Measurements from ENCODE around the gene CHCT1. TPM values are rescaled to one million over a fixed set of nuclear protein-coding genes. Genes with fewer than 3 reads are reported as not detected.
A peak's percentile ranks its signal among the peaks of the same experiment; 100 is the strongest.
"Not testable (repeated sequence)": the region's sequence is repeated elsewhere in the genome, so short reads cannot be mapped to it uniquely, and the experiment has no call there.

Gene CHCT1
- total RNA-seq, 1 donor from 2014 or later = not detected

DNA sequence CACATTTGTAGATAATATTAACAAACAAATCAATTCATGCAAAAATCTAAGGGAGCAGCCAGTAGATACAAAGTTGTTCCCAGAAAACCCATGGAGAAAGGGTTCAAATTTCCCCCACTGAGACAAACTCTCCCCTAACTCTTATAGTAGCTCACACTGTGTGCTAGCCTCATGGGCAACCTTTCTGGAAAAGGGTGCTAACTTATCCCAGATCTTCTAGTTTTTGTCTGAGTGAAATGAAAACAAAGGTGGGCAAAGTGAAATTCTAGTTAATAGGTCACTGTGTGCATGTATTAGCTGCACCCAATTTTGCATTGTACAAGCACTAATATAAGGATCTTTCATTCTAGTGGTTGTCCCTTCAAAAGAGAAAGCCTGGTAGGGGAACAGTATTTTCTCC is 20.5 kb upstream of the CHCT1 start:
- no peak for ATAC-seq

DNA sequence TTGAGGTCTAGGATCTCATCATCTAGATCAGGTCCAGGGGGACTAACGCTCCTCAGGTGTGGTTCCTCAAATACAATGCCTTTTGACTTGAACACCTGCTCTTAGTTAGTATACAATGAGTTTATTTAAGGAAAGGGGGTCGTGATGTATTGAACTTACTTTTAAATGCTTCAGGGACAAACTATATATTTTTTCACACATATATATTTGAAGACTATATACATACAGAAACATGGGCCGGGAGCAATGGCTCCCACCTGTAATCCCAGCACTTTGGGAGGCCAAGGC is 18.8 kb upstream of the CHCT1 start:
- ATAC-seq = no peak

DNA sequence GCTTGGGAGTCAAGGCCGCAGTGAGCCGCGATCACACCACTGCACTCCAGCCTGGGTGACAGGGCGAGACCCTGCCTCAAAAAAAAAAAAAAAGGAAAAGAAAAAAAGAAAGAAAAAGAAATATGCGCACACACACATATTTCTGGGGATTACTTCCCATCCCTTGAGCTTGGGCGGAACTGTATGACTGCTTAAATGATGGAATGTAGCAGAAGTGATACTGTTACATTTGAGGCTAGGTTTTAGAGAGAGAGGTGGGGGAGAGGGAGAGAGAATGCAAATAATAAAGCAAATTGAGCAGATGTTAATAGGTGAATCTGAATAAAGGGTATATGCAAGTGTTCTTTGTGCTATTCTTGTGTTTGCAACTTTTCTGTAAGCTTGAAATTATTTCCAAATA is 18.3 kb upstream of the CHCT1 start:
- ATAC-seq = no peak

DNA sequence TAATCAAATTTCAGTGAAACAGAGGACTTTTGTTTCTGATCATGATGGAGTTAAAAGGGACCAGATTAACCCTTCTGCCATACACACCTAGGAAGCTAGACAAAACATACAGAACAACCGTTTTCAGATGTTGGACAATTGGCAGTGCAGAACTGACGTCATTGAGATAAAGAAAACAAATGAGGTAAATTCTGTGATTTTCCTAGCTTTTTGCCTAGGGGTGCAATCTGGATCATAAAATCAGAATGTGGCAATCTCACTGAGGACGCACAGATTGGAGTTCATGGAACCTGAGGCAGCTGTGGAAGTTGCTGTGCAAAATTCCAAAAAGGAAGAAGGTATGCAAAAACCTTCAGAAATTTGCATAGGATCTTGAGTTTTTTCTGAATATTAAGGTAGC is 15.4 kb upstream of the CHCT1 start:
- no peak for ATAC-seq

DNA sequence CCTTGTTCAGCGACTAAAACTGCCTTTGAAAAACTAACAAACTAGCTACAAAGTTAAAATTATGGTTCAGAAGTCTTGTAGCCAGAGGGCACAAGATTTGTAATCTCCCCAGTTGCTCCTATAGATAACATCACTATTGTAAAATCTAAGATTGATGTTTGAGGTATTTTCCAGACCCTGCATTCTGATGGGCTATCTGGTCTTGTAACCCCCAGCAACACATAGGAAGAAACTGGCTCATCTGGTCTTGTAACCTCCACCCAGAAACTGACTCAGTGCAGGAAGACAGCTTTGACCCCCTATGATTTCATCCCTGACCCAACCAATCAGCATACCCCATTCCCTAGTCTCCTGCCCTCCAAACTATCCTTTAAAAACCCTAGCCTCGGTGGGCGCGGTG is 12.3 kb upstream of the CHCT1 start:
- ATAC-seq = no peak

DNA sequence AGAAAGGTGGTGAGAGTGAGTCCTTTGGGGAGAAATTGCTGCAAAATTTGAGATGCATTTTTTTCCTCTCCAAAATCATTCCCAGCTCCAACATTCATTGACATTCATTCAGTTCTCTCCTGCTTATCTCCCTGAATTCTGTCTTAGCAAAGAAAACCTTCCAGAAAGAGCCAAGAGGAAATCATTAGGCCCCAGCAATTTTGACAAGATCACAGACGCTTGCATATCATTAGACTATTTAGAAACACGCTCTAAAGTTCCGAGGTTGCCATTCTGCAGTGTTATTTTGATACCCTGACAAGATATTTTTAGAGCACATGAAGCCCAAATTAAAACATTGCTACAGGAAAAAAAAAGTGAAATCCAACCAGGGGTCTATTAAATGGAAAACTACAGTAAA is 9.6 kb upstream of the CHCT1 start:
- ATAC-seq = no peak

DNA sequence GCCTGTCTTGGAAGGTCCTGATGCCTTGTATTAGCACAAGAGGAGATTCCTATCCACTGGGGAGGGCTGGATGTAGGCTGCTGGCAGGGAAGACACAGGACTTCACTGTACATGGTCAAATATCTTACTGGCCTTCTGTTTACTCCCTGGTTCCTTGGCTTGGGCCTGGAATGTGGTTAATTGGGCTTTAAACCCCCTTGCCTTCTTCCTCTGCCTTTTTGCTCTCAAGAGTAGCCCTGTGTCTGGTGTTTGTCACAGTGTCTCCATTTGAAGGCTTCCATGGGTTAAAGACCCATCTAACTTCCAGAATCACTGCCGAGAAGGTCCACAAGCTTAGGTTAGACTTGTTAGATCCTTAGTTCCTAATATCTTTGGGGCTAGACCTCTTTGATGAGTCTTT is 7.1 kb upstream of the CHCT1 start:
- no peak for ATAC-seq

DNA sequence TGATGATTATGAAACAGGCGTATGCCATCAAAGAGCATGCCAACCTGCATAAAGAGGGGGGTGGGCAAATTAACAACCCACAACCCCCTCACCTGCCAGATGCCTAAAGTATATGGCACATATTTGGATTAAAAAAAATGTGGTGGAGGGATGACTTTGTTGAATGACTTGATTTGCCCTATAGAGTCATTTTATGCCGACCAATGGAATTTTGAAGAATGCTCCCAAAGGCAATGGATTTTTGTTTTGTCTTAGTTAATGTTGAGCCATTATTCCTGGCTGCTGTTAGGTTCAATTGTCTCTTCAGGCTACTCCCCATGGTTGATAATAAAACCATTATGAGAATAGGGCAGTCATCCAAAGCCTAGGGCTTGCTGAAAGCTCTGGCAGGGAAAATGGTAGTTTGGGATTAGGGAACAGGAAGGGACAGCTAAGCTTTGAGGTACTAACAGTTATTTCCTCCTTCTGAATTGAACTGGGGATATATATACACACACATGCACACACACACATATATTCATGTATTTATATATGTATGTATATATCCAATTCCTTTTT is 5.8 kb upstream of the CHCT1 start:
- ATAC-seq = peak; percentile 45

DNA sequence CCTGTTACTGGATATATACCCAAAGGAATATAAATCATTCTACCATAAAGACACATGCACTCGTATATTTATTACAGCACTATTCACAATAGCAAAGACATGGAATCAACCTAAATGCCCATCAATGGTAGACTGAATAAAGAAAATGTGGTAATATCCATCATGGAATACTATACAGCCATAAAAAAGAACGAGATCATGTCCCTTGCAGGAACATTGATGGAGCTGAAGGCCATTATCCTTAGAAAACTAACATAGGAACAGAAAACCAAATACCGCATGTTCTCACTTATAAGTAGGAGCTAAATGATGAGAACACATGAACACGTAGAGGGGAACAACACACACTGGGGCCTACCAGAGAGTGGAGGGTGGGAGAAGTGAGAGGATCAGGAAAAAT is 3.3 kb upstream of the CHCT1 start:
- ATAC-seq = not testable (repeated sequence)

DNA sequence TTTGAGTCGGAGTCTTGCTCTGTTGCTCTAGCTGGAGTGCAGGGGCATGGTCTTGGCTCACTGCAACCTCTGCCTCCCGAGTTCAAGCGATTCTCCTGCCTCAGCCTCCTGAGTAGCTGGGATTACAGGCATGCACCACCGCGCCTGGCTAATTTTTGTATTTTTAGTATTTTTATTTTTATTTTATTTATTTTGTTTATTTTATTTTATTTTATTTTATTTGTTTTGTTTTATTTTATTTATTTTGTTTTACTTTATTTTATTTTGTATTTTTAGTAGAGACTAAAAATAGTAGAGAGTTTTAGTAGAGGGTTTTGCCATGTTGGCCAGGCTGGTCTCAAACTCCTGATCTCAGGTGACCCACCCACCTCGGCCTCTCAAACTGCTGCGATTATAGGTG is 2.4 kb upstream of the CHCT1 start:
- not testable (repeated sequence) for ATAC-seq

DNA sequence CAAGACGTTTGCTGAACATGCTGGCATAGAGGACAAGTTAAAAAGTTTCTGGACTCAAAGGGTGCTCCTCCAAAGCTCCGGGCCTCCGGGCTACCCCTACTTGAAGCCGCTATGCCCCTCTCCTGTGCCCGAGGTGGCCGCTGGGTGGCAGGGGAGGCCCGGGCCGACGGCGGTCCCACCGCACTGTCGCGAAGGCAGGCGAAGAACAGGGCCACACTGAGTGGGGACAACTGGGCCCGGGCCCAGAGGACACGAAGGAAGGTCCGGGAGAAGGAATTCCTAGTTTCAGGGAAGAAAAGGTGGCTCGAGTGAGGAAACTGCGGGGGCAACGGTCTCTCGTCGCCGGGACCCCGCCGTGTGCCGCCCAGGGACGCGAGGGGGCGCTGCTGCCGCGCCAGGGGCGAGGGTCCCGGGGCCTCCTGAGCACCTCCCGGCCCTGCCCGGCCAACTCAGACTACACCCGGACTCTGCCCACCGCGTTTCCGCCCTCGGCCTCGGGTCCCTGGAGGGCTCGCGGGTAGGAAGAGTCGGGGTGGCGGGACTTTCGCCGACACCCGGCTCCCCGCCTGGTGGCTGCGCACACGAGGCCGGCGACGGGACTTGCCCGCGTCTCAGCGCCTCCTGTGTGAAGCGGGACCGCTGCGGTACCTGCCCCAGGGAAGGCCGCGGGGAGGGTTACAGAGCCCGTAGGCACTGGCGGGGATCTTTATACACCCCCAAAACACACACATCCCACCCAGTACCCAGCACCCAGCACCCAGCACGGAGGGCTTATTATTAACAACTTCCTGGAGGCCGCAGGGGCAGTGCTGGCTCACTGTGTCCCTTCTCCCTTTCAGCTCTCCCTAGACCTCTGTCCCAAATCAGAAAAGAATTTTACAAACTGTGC is 772 bp upstream of the CHCT1 start:
- peak; percentile 88 for ATAC-seq

DNA sequence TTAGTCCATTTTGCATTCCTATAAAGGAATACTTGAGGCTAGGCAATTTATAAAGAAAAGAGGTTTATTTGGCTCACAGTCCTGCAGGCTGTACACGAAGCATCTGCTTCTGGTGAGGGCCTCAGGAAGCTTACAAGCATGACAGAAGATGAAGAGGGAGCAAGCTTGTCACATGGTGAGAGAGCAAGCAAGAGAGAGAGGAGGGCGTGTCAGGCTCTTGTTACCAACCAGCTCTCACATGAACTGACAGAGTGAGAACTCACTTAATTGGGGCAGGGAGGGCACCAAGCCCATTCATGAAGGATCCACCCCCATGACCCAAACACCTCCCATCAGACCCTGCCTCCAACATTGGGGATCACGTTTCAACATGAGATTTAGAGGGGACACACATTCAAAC is 1.6 kb downstream of the CHCT1 start:
- no peak for ATAC-seq

DNA sequence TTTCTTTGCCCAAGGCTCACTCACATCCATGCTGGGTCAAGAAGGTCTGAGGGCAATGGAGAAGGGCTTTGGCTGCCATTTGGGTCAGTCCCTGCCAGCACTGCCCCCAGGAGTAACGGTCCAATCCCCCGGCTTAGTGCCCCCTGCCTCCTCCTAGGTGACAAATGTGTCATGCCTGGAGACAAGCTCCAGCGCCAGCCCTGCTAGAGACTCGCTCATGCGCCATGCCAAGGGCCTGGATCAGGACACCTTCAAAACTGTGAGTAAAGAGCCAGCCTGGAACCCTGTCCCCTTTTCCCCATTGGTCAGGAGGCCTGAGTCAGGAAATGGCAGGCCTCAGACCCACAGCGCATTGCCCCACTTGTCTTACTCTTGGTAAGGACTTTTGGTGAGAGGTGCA is 3.3 kb downstream of the CHCT1 start:
- no peak for ATAC-seq

DNA sequence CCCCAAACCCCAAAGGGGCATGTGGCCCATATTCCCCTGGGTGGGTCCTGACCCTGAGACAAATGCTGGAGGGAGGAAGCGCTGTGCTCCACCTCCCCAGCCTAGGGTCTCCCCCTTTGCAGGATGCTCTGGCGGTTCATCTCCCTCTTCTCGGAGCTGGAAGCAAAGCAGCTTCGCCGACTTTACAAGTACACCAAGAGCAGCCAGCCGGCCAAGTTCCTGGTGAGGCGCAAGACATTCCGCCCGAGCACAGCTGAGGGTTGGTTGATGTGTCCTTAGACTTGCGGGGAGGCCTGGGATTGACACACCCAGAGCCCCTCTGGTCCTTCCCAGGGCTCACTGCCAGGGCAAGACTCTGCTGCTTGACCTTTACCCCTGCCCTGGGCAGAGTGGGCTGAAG is 4.3 kb downstream of the CHCT1 start:
- ATAC-seq = no peak

DNA sequence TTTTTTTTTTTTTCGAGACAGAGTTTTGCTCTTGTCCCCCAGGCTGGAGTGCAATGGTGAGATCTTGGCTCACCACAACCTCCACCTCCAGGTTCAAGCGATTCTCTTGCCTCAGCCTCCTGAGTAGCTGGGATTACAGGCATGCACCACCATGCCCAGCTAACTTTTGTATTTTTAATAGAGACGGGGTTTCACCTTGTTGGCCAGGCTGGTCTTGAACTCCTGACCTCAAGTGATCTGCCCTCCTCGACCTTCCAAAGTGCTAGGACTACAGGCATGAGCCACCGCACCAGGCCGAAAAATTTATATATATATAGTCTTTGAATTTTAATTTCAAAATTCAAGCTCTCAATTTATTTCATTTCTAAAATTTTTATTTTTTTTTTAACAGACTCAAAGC is 6.2 kb downstream of the CHCT1 start:
- not testable (repeated sequence) for ATAC-seq

DNA sequence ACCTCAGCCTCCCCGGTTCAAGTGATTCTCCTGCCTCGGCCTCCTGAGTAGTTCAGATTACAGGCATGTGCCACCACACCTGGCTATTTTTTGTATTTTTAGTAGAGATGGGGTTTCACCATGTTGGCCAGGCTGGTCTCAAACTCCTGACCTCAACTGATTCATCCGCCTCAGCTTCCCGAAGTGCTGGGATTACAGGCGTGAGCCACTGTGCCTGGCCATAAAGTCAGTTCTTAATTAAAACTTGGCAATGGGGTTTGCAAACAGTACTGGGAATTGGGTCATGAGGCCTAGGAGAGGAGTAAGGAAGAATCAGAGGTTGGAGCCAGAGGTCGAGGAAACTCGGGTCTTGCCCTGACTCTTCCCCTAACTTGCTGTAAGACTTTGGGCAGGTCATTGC is 8.3 kb downstream of the CHCT1 start:
- ATAC-seq = not testable (repeated sequence)

DNA sequence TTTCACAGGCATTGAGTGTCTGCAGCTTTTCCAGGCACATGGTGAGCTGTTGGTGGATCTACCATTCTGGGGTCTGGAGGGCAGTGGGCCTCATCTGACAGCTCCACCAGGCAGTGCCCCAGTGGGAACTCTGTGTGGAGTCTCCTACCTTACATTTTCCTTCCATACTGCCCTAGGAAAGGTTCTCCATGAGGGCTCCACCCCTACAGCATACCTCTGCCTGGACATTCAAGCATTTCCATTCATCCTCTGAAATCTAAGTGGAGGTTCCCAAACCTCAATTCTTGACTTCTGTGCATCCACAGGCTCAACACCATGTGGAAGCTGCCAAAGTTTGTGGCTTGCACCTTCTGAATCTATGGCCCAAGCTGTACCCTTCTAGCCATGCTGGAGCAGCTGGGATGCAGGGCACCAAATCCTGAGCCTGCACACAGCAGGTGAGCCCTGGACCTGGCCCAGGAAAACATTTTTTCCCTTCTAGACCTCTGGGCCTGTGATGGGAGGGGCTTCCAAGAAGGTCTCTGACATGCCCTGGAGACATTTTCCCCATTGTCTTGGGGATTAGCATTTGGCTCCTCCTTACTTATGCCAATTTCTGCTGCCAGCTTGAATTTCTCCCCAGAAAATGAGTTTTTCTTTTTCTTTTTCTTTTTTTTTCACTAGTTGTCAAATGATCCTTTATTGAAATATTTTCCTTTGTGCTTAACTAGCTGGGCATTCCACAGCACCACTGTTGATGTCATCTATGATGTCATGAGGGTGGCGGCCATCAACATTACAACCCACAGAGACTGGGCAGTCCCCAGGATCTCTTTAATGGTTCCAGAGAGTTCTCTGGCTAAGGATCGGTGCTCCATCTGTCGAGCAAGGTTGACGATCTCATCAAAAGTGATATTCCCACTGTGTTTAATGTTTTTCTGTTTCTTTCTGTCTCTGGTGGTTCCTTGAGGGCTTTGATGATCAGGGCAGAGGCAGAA is 11.0 kb downstream of the CHCT1 start:
- not testable (repeated sequence) for ATAC-seq

DNA sequence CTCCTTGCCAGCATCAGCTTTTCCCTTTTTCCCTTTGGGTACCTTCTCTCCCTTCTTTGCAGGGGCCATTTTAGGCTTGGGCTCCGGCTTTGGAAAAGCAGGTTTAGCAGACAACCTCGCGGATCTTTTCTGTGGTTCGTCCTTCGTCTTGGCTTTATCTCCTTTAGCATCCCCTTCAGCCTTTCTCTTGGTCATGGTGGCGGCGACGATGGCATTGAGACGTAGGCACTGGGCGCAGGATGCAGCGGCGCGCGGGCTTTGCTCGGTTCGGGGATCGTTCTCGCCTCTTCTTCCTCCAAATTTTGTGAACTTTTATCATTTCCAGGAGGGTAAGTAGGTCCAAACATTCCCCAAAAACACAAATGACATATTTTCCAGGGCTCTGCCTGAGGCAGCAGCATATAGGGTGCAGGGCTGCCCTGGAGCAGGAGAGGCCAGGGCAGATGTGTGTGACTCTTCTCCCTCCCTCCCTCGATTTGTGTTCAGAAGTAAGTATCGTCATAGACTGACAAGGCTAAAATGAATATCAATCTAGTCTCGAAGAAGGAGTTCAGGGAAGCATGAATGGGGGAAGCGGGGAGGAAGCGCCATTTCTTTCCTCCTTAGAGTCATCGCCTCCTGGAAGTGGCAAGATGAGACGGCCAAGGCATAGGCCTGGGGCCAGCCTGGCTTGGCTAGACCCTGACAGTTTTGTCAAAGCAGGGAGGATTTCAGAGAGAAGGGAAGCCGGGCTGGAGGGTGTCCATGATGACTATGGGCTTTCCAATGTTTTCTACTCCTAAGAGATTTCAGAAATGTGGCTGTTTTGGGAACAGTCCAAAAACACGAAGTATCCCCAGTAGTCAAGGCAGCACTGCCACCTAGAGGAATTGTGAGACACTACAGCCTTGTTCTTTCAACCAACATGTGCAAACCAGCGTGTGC is 13.2 kb downstream of the CHCT1 start:
- peak; percentile 92 for ATAC-seq

DNA sequence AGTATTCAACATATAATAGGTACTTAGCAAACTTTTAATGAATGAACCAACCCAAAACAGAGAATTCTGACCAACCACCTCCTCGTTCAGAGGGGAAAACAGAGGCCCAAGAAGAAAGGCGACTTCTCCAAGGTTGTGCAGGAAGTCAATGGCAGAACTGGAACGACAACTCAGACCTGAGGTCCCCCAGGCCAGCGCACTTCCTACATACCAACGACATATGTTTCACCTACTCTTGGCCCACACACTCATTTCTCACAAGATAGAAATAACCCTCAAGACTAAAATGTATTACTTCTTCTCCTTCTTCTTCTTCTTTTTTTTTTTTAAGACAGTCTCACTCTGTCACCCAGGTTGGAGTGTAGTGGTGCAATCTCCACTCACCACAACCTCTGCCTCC is 14.4 kb downstream of the CHCT1 start:
- ATAC-seq = no peak

DNA sequence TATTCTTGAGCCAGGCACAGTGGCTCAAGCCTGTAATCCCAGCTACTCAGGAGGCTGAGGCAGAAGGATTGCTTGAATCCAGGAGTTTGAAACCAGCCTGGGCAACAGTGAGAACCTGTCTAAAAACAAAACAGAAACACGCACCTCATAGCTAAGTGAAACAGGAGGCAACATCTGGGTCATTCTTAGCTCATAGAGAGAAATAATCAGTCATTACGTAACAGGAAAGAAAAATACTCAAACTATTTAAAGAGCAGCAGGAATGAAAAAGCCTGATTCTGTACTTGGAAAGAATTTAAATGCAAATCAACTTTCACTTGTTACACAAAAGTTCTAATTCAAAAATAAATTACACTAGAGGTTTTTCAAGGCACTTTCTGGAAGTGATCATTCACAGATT is 17.2 kb downstream of the CHCT1 start:
- no peak for ATAC-seq

DNA sequence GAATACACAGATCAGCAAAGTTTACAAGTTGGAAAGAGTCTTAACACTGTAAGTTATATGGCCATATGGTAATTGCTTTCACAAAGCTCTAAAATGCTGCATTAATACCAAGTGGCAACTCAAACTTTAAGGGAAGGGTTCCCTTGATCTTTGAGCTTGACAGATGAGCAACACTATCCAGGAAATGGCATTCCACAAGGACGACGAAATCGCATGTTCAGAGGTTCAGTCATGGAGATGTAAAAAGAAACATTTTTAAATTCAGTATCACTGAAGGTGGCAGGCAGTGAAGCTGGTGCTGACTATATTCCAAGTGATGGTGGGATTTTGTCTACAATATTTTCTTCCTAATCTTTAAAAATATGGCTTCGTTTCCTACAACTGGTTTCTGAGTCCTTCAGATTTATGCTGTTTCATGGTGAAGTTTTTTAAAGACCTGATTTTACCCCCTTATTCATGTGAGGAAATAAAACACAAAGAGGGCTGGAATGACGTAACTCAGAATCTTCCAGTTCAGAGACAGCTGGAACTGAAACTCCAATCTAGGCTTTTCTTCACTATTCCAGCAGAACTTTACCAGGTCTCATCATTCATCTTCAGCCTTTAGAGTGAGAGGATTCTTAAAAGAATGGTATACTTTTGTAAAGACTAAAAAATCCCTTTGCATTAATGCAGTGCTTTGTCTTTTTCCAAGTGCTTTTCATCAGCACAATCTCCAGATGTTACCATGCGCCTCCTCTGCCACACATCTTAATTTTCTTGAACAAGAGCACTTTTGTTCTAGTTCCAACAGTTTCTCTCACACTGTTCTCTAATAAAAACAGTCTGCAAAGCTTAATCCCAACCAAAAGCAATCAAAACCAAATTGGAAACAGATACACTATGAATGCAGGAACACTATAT is 20.2 kb downstream of the CHCT1 start:
- no peak for ATAC-seq

Measured in esophagus mucosa (tissue), 1 donor.